ENCODE measurements around the gene ATE1.

Gene ATE1

DNA sequence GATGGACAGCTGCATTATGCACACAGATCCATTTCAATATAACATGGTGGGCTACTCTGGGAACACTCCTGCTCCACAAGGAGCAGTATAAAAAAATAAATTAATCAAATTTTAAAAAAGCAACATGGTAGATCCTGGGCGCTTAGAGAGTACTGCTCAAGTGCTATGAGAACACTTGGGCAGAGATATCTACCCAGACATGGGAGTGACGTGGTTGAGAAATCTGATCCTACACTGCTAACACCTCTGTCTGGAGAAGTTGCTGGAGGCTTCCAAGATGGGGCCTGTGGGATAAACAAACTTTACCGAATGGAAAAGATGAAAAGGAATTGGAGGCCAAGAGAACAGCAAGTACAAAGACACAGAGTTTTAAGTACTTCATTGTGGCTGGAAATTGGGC lies 38.2 kb upstream of the ATE1 start:
- TF ChIP-seq CTCF (IDR thresholded peaks at IDR 0.05; ENCODE audit: low read depth, low read length): no peak
- peaks cover 42% of the 10 kb centered on the region for H3K36me3 ChIP-seq
- H3K4me3 ChIP-seq (ENCODE audit: low read depth, low read length): no peak overlapping the region
- no peak for DNase-seq
- no peaks in the 10 kb centered on the region for H3K4me1 ChIP-seq
- no peaks in the 10 kb centered on the region for H3K27me3 ChIP-seq
- no peaks in the 10 kb centered on the region for H3K9me3 ChIP-seq

- no peaks in the 10 kb centered on the region for H3K27me3 ChIP-seq
- no peak for TF ChIP-seq CTCF (IDR thresholded peaks at IDR 0.05; ENCODE audit: low read depth, low read length)
- peaks cover 34% of the 10 kb centered on the region for H3K36me3 ChIP-seq
- DNase-seq: no peak
- no peaks in the 10 kb centered on the region for H3K9me3 ChIP-seq
- H3K4me1 ChIP-seq: no peaks in the 10 kb centered on the region
- no peak overlapping the region for H3K4me3 ChIP-seq (ENCODE audit: low read depth, low read length)
These were observed 33.6 kb upstream of the ATE1 start for GRCh38 chr10:121961456-121961855.

DNA sequence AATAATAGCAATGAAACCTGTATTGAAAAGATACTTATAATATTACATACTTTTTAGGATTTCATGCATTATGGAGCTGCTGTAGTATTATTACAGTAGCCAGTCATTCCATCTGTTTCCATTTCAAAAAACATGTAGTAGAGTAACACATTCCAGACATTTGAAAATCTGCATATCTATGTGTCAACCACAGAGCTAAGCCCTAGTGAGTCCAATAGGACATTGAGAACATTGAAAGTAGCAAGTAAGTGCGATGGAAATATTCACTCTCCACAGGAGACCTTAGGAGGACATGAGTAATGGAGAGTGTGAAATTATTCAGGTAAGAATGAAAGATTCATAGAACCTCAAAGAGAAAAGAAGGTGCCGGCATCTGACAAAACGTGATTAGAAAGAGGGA lies 31.8 kb upstream of the ATE1 start:
- Histone ChIP-seq H3K27me3 (no peaks in the 10 kb centered on the region), H3K9me3 (no peaks in the 10 kb centered on the region), H3K4me3 (ENCODE audit: low read depth, low read length) (no peak overlapping the region), H3K36me3 (peaks cover 21% of the 10 kb centered on the region), H3K4me1 (no peaks in the 10 kb centered on the region)
- no peak for TF ChIP-seq CTCF (IDR thresholded peaks at IDR 0.05; ENCODE audit: low read depth, low read length)
- no peak for DNase-seq

- no peak for TF ChIP-seq CTCF (IDR thresholded peaks at IDR 0.05; ENCODE audit: low read depth, low read length)
- H3K4me1 ChIP-seq: no peaks in the 10 kb centered on the region
- peaks cover 13% of the 10 kb centered on the region for H3K36me3 ChIP-seq
- DNase-seq: no peak
- no peak overlapping the region for H3K4me3 ChIP-seq (ENCODE audit: low read depth, low read length)
- H3K9me3 ChIP-seq: no peaks in the 10 kb centered on the region
- H3K27me3 ChIP-seq: no peaks in the 10 kb centered on the region
These were observed 28.6 kb upstream of the ATE1 start for GRCh38 chr10:121956111-121957061.

GRCh38 chr10:121952226-121952625 lies 24.4 kb upstream of the ATE1 start:
- DNase-seq: no peak
- Histone ChIP-seq H3K27me3 (no peaks in the 10 kb centered on the region), H3K4me1 (no peaks in the 10 kb centered on the region), H3K4me3 (ENCODE audit: low read depth, low read length) (no peak overlapping the region), H3K9me3 (no peaks in the 10 kb centered on the region), H3K36me3 (no peaks in the 10 kb centered on the region)
- TF ChIP-seq CTCF (IDR thresholded peaks at IDR 0.05; ENCODE audit: low read depth, low read length): no peak

GRCh38 chr10:121949451-121949850 lies 21.6 kb upstream of the ATE1 start:
- no peak for DNase-seq
- H3K27me3 ChIP-seq: no peaks in the 10 kb centered on the region
- no peaks in the 10 kb centered on the region for H3K4me1 ChIP-seq
- no peaks in the 10 kb centered on the region for H3K36me3 ChIP-seq
- no peaks in the 10 kb centered on the region for H3K9me3 ChIP-seq
- H3K4me3 ChIP-seq (ENCODE audit: low read depth, low read length): no peak overlapping the region
- TF ChIP-seq CTCF (IDR thresholded peaks at IDR 0.05; ENCODE audit: low read depth, low read length): no peak

Data from BE2C (cell line).